ENCODE measurements around the gene TRIO. TPM values are rescaled to one million over a fixed set of nuclear protein-coding genes. Genes with fewer than 3 reads are reported as not detected.

TRIO gene
- total and polyA plus RNA-seq, 2 of the 8 experiments (the other 6 are each of a cell fraction or from before 2014, with no cell fraction given) = 35.1 to 69.1 TPM

DNA sequence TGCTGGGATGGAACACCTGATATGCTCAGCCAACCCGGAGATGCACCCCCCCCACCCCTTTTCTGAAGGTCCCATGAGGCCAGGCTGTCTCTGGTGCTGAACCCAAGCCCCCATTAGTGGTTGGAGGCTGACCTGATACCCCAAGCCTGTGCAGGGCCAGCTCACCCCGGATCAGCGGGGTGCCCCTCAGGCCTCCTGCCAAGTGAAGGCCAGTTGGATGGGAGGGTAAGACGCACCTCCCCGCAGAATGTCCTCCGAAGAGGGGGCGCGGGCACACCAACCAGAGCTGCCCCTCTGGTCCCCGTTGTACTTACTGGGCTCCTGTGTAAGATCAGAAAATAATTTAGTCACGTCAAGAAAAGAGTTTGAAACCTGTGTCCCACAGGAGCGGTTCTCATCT is 361.7 kb downstream of the TRIO start (continued):
- TF ChIP-seq POLR2A (IDR thresholded peaks at IDR 0.05; ENCODE audit: control extremely low read depth in 1 of 2, low read depth in 2 of 2, low read length in 2 of 2) (no peak), FOSL1 (IDR thresholded peaks at IDR 0.05; ENCODE audit: insufficient read depth, low read depth, low read length) (no peak), TAF1 (IDR thresholded peaks at IDR 0.05; ENCODE audit: low read depth, low read length) (no peak), JUND (IDR thresholded peaks at IDR 0.05; ENCODE audit: low read length) (no peak), SRF (IDR thresholded peaks at IDR 0.05; ENCODE audit: low read depth, low read length) (no peak), CTBP2 (IDR thresholded peaks at IDR 0.05; ENCODE audit: borderline replicate concordance, insufficient read depth, insufficient read length, low read length) (no peak)
